ENCODE results near the gene SUSD3.

- TF ChIP-seq CTCF (IDR thresholded peaks at IDR 0.05): no peak
- TF ChIP-seq NFE2L1 (CRISPR knock-in tag; IDR thresholded peaks at IDR 0.05): no peak
- TF ChIP-seq MLX (CRISPR knock-in tag; IDR thresholded peaks at IDR 0.05): no peak
- no peak for TF ChIP-seq ZNF671 (CRISPR knock-in tag; IDR thresholded peaks at IDR 0.05)
- no peak for TF ChIP-seq IRF1 (CRISPR knock-in tag; IDR thresholded peaks at IDR 0.05)
- no peak for TF ChIP-seq ZNF232 (CRISPR knock-in tag; IDR thresholded peaks at IDR 0.05)
- no peak for TF ChIP-seq USF2 (CRISPR knock-in tag; IDR thresholded peaks at IDR 0.05)
- TF ChIP-seq ATF2 (CRISPR knock-in tag; IDR thresholded peaks at IDR 0.05; ENCODE audit: borderline replicate concordance, low read depth): no peak
- TF ChIP-seq ZBTB21 (CRISPR knock-in tag; IDR thresholded peaks at IDR 0.05; ENCODE audit: borderline replicate concordance): no peak
- no peak for TF ChIP-seq MAX (CRISPR knock-in tag; IDR thresholded peaks at IDR 0.05)
Measured at GRCh38 chr9:93066978-93067603, 8.6 kb downstream of the SUSD3 start.
